ENCODE results near the gene PICK1. TPM values are rescaled to one million over a fixed set of nuclear protein-coding genes. Genes with fewer than 3 reads are reported as not detected.

The PICK1 gene
- total and polyA plus RNA-seq, 2 of the 13 experiments (the other 11 are each of a cell fraction or from before 2014, with no cell fraction given): 19.3 to 25.3 TPM

GRCh38 chr22:38085501-38085900, 28.3 kb downstream of the PICK1 start:
- POLR2A ChIA-PET: interaction anchor here (1.2 kb wide), 1 partner anchor 10 kb away, joined by 3 read pairs; no protein-coding TSS in a partner anchor
- 92% methylated on average over 4 of the region's 5 CpGs for WGBS (ENCODE audit: low lambda C conversion rate)
- H3K27ac ChIP-seq (ENCODE audit: extremely low read length, insufficient read depth, low read length): no peak overlapping the region
- no peak overlapping the region for H2AFZ ChIP-seq (ENCODE audit: low read length)
- H3K4me1 ChIP-seq (ENCODE audit: insufficient read depth, low read length): no peaks in the 10 kb centered on the region
- H4K20me1 ChIP-seq (ENCODE audit: insufficient read depth, low read length): no peaks in the 10 kb centered on the region
- no peak overlapping the region for H3K4me3 ChIP-seq (replicated peaks in 1 of 3; ENCODE audit: insufficient read depth in 1 of 3, low read depth in 2 of 3, low read length in 3 of 3)
- TF ChIP-seq CEBPB (IDR thresholded peaks at IDR 0.05; ENCODE audit: borderline replicate concordance, low read depth, low read length) (no peak), RFXANK (CRISPR knock-in tag; IDR thresholded peaks at IDR 0.05) (no peak), ASH2L (IDR thresholded peaks at IDR 0.05; ENCODE audit: insufficient read length, low read depth, low read length) (no peak), RBM39 (IDR thresholded peaks at IDR 0.05; ENCODE audit: low read depth, low read length, poor library complexity, severe bottlenecking) (no peak), MEIS1 (CRISPR knock-in tag; IDR thresholded peaks at IDR 0.05; ENCODE audit: borderline replicate concordance) (no peak), NFE2 (CRISPR knock-in tag; IDR thresholded peaks at IDR 0.05) (no peak), NRL (CRISPR knock-in tag; IDR thresholded peaks at IDR 0.05; ENCODE audit: borderline replicate concordance) (no peak), ZNF784 (CRISPR knock-in tag; IDR thresholded peaks at IDR 0.05; ENCODE audit: borderline replicate concordance) (no peak), TOPORS (CRISPR knock-in tag; IDR thresholded peaks at IDR 0.05) (no peak), ZNF496 (CRISPR knock-in tag; IDR thresholded peaks at IDR 0.05; ENCODE audit: insufficient replicate concordance) (no peak), RAD21 (CRISPR knock-in tag; IDR thresholded peaks at IDR 0.05) (no peak), ZNF709 (CRISPR knock-in tag; IDR thresholded peaks at IDR 0.05) (no peak), PCBP1 (IDR thresholded peaks at IDR 0.05; ENCODE audit: borderline replicate concordance, low read depth, low read length) (no peak)
- H3K4me2 ChIP-seq (ENCODE audit: low read depth, low read length): no peak overlapping the region
- CTCF ChIA-PET (ENCODE audit: low intra/inter-chr PET ratio, low total read pairs): no interaction called here
- no peak for ATAC-seq
- FAIRE-seq: no peak
- H3K36me3 ChIP-seq (replicated peaks in 1 of 2; ENCODE audit: control insufficient read depth in 1 of 2, insufficient read depth in 2 of 2, low read length in 2 of 2): peaks cover 9 to 16% of the 10 kb centered on the region in 2 experiments; a peak in 4 of 5 replicates
- in situ Hi-C loops (cut with HindIII; ENCODE audit: extremely low pct_ligation_motif_present, low pct_unique_long_range_greater_than_20kb): no loop called here
- no peaks in the 10 kb centered on the region for H3K27me3 ChIP-seq (ENCODE audit: control insufficient read depth in 1 of 2, insufficient read depth in 2 of 2, low read length in 2 of 2)
- intact Hi-C loops (cut with micrococcal nuclease; ENCODE audit: unreplicated experiment): no loop called here
- no peak for DNase-seq (ENCODE audit: low spot score)
- no TSS peak for BruUV-seq (replicated peaks)
- H3K9ac ChIP-seq (ENCODE audit: insufficient read depth, low read depth, low read length): no peak overlapping the region
- no peaks in the 10 kb centered on the region for H3K9me3 ChIP-seq (ENCODE audit: low read length)
- no peaks in the 10 kb centered on the region for H3K79me2 ChIP-seq (ENCODE audit: insufficient read depth, low read length)

Data from HepG2 (cell line).